IgD-negative memory B cell (primary cell): ENCODE results near the gene TEX29. TPM values are rescaled to one million over a fixed set of nuclear protein-coding genes. Genes with fewer than 3 reads are reported as not detected.

Experiments
- H3K27ac Mint-ChIP-seq, 3 donors: one replicate each; pipeline ENCODE4 v1.8.0; 2020 to 2022; ENCODE audit warnings: mild to moderate bottlenecking in 3 of 3, mixed read lengths in 3 of 3, moderate library complexity in 1 of 3
- H3K27me3 Mint-ChIP-seq: one replicate; pipeline ENCODE4 v1.8.0; 2021; ENCODE audit warnings: mixed read lengths
- H3K36me3 Mint-ChIP-seq: one replicate; pipeline ENCODE4 v1.8.0; 2020; ENCODE audit warnings: mild to moderate bottlenecking, mixed read lengths
- H3K4me1 Mint-ChIP-seq, 3 donors: one replicate each; pipeline ENCODE4 v1.8.0; 2020 to 2022; ENCODE audit warnings: mixed read lengths in 3 of 3, mild to moderate bottlenecking in 1 of 3
- H3K4me3 Mint-ChIP-seq, 4 donors: one replicate each; pipeline ENCODE4 v1.8.0; 2020 to 2022; ENCODE audit warnings: mild to moderate bottlenecking in 4 of 4, mixed read lengths in 4 of 4, moderate library complexity in 3 of 4
- H3K9me3 Mint-ChIP-seq, 3 donors: one replicate each; pipeline ENCODE4 v1.8.0; 2020 to 2021; ENCODE audit warnings: mixed read lengths in 3 of 3, mild to moderate bottlenecking in 1 of 3
- polyA plus RNA-seq: library from polyadenylated mRNA; unstranded; fragments of 300-500 nt; fragmentation: Illumina TruSeq; gene quantifications from one replicate; pipeline ENCODE4 v1.2.3, GENCODE V29; 2021

Gene TEX29
- polyA plus RNA-seq, 1 donor from 2014 or later, result not detected

DNA sequence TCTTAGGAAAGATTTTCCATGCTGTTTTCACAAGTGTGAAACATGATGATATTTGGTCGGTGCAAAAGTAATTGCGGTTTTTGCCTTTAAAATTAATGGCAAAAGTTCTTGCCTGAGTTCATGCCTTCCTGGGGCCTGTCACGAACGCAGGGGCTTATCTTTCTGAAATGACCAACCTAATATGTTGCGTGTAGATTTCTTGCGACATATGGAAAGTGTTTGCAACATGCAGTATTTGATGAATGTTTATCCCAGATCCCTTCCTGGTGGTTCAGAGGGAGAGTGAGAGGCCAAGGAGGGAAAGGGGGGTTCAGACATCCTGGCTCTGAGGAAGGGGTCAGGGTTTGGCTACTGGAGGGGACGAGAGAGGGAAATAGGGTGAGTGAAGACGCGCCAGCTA lies 72.0 kb downstream of the TEX29 start:
- H3K27ac Mint-ChIP-seq, result no peak overlapping the region
- peaks cover 0 to 2% (median 0%) of the 10 kb centered on the region in 3 donors for H3K4me1 Mint-ChIP-seq
- H3K27me3 Mint-ChIP-seq, result peaks cover 3% of the 10 kb centered on the region
- H3K36me3 Mint-ChIP-seq, result no peaks in the 10 kb centered on the region
- no peaks in the 10 kb centered on the region for H3K9me3 Mint-ChIP-seq
- H3K4me3 Mint-ChIP-seq, result no peak overlapping the region

DNA sequence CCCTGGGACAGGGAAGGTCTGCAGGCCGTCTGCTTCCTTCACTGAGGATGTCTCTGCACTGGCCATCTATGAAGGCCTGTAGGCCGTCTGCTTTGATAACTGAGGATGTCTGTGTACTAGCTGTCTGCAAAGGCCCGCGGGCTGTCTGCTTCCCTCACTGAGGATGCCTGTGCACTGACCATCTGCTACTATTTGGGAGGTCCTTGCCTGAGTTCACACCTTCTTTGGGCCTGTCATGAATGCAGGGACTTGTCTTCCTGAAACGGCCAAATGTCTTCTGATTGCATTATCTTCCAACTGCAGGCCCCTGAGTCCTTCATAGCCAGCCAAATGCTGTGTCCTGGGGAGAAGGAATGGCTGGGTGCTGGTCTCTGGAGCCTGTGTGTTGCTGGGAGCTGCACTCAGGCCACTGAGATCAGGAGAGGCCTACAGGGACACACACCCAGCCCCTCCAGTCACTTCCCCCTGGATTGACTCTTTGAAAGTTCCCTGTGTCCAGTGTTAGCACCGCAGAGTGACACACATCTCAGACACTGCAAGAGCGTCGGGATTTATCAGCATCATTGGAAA lies 72.9 kb downstream of the TEX29 start:
- H3K27ac Mint-ChIP-seq, result no peak overlapping the region
- peaks cover 0 to 1% (median 0%) of the 10 kb centered on the region in 3 donors for H3K9me3 Mint-ChIP-seq
- H3K4me3 Mint-ChIP-seq, result no peak overlapping the region
- H3K4me1 Mint-ChIP-seq, result peaks cover 0 to 2% (median 0%) of the 10 kb centered on the region in 3 donors
- H3K27me3 Mint-ChIP-seq, result peaks cover 3% of the 10 kb centered on the region
- H3K36me3 Mint-ChIP-seq, result no peaks in the 10 kb centered on the region

Other genes starting within 250 kb of the TEX29 start
- 15.5 TPM for gene ARHGEF7, start 205.3 kb upstream of the TEX29 start, polyA plus RNA-seq